Measurements from ENCODE around the gene ZDHHC4. TPM values are rescaled to one million over a fixed set of nuclear protein-coding genes. Genes with fewer than 3 reads are reported as not detected.

ZDHHC4 gene
- total and polyA plus RNA-seq, 8 donors, result 28.4 to 43.4 (median 36.0) TPM

- intact Hi-C loops (cut with DNase I), result no loop called here
- Histone ChIP-seq H3K4me1 (no peaks in the 10 kb centered on the region), H3K4me3 (no peak overlapping the region), H3K27me3 (no peaks in the 10 kb centered on the region), H3K36me3 (peaks cover 0 to 8% (median 0%) of the 10 kb centered on the region in 3 donors), H3K27ac (no peak overlapping the region), H3K9me3 (no peaks in the 10 kb centered on the region)
- no peak for TF ChIP-seq CTCF (IDR thresholded peaks at IDR 0.05)
- FAIRE-seq, result no peak
- ATAC-seq, result no peak
- DNase-seq, result no peak
- 80 to 87% methylated on average over 15 of the region's 15 CpGs for WGBS, 2 donors
Observed at GRCh38 chr7:6623589-6624245, 46.5 kb downstream of the ZDHHC4 start.

- Histone ChIP-seq H3K27ac (no peak overlapping the region), H3K9me3 (no peaks in the 10 kb centered on the region), H3K27me3 (no peaks in the 10 kb centered on the region), H3K4me1 (no peaks in the 10 kb centered on the region), H3K4me3 (no peak overlapping the region), H3K36me3 (peaks cover 0 to 8% (median 0%) of the 10 kb centered on the region in 3 donors)
- TF ChIP-seq CTCF (IDR thresholded peaks at IDR 0.05), result no peak
- DNase-seq (no peak), FAIRE-seq (no peak), ATAC-seq (no peak)
- WGBS, 2 donors, result 78 to 85% methylated on average over 3 of the region's 3 CpGs
- intact Hi-C loops (cut with DNase I), result no loop called here
Observed at GRCh38 chr7:6624246-6624611, 47.0 kb downstream of the ZDHHC4 start.

DNA sequence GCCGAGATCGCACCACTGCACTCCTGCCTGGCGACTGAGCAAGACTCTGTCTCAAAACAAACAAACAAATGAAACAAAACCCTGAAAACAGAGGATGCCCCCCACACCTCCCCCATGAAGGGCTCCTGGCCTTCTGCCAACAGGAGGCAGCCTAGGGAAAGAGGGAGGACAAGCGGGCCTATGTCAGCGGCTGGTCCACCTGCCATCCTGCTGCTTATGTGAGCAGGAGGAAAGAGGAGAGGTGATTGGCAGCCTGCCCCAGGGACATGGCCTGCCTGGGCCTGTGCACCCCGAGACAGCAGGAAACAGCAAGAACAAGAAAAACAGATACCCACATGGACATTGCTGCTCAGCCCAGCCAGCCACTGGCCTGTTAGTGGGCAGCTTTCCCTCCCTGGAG lies 50.8 kb downstream of the ZDHHC4 start:
- intact Hi-C loops (cut with DNase I), result no loop called here
- Histone ChIP-seq H3K9me3 (no peaks in the 10 kb centered on the region), H3K4me1 (no peaks in the 10 kb centered on the region), H3K27ac (no peak overlapping the region), H3K36me3 (no peaks in the 10 kb centered on the region), H3K27me3 (no peaks in the 10 kb centered on the region), H3K4me3 (no peak overlapping the region)
- TF ChIP-seq CTCF (IDR thresholded peaks at IDR 0.05), result no peak
- WGBS, 2 donors, result 85 to 93% methylated on average over 6 of the region's 6 CpGs
- no peak for DNase-seq
- ATAC-seq, result no peak
- no peak for FAIRE-seq

DNA sequence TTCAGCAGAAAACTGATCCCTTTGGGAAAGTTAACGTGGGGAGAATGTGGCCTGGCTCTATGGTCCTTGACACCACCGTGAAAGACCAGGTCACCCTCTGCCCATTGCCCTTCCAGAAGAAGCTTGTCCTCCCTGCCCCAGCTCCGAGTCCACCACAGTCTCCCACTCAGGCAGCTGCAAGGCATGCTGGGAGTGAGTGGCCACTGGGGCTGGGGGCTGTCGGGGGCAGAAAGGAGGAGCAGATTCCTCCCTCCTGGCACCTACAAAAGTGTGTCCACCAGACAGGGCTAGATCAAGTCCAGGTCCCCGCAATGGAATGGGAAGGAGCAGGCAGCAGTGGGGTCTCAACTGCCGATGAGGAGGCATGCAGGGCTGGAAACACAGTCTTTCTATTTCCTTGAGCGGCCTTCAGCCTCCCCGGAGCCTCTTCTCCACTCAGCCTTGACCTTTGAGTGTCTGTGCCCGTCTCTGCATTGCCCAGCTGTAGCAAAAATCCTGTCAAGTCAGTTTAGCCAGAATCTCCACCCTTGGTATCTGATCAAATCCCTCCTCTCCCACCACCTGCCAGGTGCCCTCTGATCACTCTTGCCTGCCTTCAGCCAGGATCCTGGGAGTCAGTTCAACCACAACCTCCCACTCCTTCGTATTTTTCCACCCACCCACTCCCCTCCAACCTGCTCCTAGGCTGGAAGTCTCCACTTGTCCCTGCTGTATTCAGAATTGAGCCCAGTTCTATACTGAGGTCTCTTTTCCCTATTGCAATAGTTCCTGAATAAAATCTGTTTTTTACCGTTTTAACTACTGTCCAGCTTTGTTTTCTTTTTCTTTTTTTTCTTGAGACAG lies 53.0 kb downstream of the ZDHHC4 start:
- FAIRE-seq, result no peak

More for the DNA sequence above, 53.0 kb downstream of the ZDHHC4 start:
- 50 to 51% methylated on average over 11 of the region's 11 CpGs for WGBS, 2 donors
- intact Hi-C loops (cut with DNase I), result no loop called here
- no peaks in the 10 kb centered on the region for H3K36me3 ChIP-seq
- DNase-seq (no peak), ATAC-seq (no peak)
- H3K27ac ChIP-seq, result no peak overlapping the region
- H3K9me3 ChIP-seq, result no peaks in the 10 kb centered on the region
- no peaks in the 10 kb centered on the region for H3K4me1 ChIP-seq
- H3K27me3 ChIP-seq, result no peaks in the 10 kb centered on the region
- H3K4me3 ChIP-seq, result no peak overlapping the region
- no peak for TF ChIP-seq CTCF (IDR thresholded peaks at IDR 0.05)
